ENCODE measurements around the gene PJA1.

The PJA1 gene

DNA sequence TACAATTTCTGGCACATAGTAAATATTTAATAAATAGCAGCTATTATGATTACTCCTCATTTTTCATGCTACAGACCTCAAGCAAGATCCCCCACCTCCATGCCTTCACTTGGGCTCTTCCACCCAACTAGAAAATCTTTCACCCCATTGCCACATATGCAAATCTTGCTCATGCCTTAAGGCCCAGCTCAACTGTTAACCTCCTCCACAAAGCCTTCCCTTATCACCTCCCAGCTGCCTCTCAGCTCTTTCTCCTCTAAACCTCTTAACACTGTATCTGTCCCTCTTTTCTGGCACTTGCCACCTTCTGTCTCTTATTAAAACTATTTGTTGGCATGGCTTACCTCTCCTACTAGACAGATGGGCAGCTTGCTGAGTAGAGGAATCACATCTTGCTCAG is 51.5 kb downstream of the PJA1 start:
- Histone ChIP-seq H3K4me3 (ENCODE audit: low read depth, low read length) (no peak overlapping the region), H3K27me3 (replicated peaks) (no peaks in the 10 kb centered on the region), H3K36me3 (replicated peaks) (no peaks in the 10 kb centered on the region), H3K27ac (no peak overlapping the region)
- DNase-seq = no peak
- in situ Hi-C loops (cut with HindIII; ENCODE audit: low pct_ligation_motif_present, low sequenced_read_pairs) = no loop called here
- TF ChIP-seq, protein P1, sequence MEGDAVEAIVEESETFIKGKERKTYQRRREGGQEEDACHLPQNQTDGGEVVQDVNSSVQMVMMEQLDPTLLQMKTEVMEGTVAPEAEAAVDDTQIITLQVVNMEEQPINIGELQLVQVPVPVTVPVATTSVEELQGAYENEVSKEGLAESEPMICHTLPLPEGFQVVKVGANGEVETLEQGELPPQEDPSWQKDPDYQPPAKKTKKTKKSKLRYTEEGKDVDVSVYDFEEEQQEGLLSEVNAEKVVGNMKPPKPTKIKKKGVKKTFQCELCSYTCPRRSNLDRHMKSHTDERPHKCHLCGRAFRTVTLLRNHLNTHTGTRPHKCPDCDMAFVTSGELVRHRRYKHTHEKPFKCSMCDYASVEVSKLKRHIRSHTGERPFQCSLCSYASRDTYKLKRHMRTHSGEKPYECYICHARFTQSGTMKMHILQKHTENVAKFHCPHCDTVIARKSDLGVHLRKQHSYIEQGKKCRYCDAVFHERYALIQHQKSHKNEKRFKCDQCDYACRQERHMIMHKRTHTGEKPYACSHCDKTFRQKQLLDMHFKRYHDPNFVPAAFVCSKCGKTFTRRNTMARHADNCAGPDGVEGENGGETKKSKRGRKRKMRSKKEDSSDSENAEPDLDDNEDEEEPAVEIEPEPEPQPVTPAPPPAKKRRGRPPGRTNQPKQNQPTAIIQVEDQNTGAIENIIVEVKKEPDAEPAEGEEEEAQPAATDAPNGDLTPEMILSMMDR (IDR thresholded peaks at IDR 0.05; ENCODE audit: low read depth, low read length, missing control alignments) = no peak
